ENCODE results near the gene ATF7IP. TPM values are rescaled to one million over a fixed set of nuclear protein-coding genes. Genes with fewer than 3 reads are reported as not detected.

Gene ATF7IP, protein sequence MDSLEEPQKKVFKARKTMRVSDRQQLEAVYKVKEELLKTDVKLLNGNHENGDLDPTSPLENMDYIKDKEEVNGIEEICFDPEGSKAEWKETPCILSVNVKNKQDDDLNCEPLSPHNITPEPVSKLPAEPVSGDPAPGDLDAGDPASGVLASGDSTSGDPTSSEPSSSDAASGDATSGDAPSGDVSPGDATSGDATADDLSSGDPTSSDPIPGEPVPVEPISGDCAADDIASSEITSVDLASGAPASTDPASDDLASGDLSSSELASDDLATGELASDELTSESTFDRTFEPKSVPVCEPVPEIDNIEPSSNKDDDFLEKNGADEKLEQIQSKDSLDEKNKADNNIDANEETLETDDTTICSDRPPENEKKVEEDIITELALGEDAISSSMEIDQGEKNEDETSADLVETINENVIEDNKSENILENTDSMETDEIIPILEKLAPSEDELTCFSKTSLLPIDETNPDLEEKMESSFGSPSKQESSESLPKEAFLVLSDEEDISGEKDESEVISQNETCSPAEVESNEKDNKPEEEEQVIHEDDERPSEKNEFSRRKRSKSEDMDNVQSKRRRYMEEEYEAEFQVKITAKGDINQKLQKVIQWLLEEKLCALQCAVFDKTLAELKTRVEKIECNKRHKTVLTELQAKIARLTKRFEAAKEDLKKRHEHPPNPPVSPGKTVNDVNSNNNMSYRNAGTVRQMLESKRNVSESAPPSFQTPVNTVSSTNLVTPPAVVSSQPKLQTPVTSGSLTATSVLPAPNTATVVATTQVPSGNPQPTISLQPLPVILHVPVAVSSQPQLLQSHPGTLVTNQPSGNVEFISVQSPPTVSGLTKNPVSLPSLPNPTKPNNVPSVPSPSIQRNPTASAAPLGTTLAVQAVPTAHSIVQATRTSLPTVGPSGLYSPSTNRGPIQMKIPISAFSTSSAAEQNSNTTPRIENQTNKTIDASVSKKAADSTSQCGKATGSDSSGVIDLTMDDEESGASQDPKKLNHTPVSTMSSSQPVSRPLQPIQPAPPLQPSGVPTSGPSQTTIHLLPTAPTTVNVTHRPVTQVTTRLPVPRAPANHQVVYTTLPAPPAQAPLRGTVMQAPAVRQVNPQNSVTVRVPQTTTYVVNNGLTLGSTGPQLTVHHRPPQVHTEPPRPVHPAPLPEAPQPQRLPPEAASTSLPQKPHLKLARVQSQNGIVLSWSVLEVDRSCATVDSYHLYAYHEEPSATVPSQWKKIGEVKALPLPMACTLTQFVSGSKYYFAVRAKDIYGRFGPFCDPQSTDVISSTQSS
- 25.4 TPM for total RNA-seq (2021; ENCODE audit: unreplicated experiment)
- 9.7 TPM for polyA plus RNA-seq (2012; ENCODE audit: insufficient read length)
- Bru-seq, nascent RNA = percentile 82 among the genes with signal in this experiment
- BruChase-seq, experiment 1, labeled RNA remaining after a 2-hour chase = percentile 71 among the genes with signal in this experiment
- percentile 63 among the genes with signal in this experiment for BruChase-seq, experiment 2, labeled RNA remaining after a 6-hour chase
- long read RNA-seq, full-length matches to known transcripts = 4 of 15 reads
- long read RNA-seq, partial matches to known transcripts = 5 of 15 reads
- long read RNA-seq, other reads (novel, unspliced or antisense) = 6 of 15 reads

DNA sequence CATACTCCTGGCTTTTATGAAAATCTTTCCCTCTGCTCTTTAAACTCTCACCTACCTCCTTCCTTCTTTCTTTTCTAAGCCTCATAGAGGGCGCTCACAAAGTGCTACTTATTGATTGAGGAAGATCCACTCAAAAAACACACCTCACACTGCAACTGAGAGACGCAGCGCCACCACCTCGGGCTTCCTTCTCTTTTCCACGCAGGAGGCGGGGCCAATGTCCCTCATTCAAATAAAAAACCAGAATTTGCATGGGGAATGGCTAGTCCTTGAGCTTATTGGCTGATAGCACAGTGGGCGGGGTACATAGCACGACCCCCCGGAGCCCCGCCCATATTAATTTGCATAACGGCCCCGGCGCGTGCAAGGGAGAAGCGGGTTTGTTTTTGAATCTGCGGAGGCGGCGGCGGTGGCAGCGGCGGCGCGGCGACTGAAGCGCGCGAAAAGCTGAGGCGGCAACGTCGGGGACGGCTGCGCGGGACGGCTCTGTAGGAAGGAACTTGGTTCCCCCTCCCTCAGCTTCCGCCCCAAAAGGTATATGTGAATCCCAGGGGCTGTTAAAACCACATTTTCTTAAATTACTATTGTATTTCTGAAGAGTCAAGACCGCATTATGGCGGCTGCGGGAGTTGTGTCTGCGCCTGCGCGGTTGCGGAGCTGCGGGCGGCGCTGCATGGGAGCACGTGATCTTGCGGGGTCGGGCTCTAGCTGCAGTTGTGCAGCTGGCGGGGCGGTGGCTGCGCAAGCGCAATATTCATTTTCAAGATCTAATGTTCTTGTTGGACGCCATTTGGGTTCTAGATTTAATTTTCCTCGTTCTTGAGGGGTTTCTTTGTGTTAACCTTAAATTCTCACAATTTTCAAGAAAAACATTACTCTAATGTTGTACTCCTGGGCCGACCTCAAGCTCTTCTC is at the start of gene ATF7IP:
ATF7IP (plus strand) TSS at position 389 of the 915 bp plus-strand sequence. CDS start 58,234 bp downstream, outside the sequence.
- CTCF ChIA-PET = interaction anchor here (0.6 to 0.9 kb wide), 2 partner anchors 108 to 127 kb away, joined by 3 to 12 read pairs; no protein-coding TSS in a partner anchor
- DNase-seq (ENCODE audit: low read depth, low spot score) (peak; percentile 75), ATAC-seq (peak; percentile 95)
- H3K4me3 ChIP-seq (ENCODE audit: low read depth in 2 of 2, low read length in 2 of 2) = peak within 1 kb of the TSS; percentile 58 to 62
- no peaks in the 10 kb centered on the region for H3K27me3 ChIP-seq (ENCODE audit: control insufficient read depth, insufficient read depth, low read length)
- intact Hi-C loops (cut with micrococcal nuclease; ENCODE audit: unreplicated experiment) (loop anchor here (10.0 kb wide), 1 partner anchor 111 kb away; no protein-coding TSS in a partner anchor), in situ Hi-C loops (cut with HindIII; ENCODE audit: low pct_unique_long_range_greater_than_20kb, low sequenced_read_pairs) (no loop called here)
- POLR2A ChIA-PET = interaction anchor here (0.5 kb wide), 1 partner anchor 102 kb away, joined by 5 read pairs; no protein-coding TSS in a partner anchor
- H3K4me1 ChIP-seq (ENCODE audit: control insufficient read depth, insufficient read depth, low read length) = peaks cover 3% of the 10 kb centered on the region; the same call in 1 of the 2 replicates
- no peaks in the 10 kb centered on the region for H3K9me3 ChIP-seq (ENCODE audit: control insufficient read depth, insufficient read depth, low read depth, low read length)
- H3K36me3 ChIP-seq (ENCODE audit: control insufficient read depth, insufficient read depth, low read length) = no peaks in the 10 kb centered on the region
- peak within 1 kb of the TSS; percentile 89 for H3K27ac ChIP-seq (ENCODE audit: low read length)
- TF ChIP-seq, protein P1, sequence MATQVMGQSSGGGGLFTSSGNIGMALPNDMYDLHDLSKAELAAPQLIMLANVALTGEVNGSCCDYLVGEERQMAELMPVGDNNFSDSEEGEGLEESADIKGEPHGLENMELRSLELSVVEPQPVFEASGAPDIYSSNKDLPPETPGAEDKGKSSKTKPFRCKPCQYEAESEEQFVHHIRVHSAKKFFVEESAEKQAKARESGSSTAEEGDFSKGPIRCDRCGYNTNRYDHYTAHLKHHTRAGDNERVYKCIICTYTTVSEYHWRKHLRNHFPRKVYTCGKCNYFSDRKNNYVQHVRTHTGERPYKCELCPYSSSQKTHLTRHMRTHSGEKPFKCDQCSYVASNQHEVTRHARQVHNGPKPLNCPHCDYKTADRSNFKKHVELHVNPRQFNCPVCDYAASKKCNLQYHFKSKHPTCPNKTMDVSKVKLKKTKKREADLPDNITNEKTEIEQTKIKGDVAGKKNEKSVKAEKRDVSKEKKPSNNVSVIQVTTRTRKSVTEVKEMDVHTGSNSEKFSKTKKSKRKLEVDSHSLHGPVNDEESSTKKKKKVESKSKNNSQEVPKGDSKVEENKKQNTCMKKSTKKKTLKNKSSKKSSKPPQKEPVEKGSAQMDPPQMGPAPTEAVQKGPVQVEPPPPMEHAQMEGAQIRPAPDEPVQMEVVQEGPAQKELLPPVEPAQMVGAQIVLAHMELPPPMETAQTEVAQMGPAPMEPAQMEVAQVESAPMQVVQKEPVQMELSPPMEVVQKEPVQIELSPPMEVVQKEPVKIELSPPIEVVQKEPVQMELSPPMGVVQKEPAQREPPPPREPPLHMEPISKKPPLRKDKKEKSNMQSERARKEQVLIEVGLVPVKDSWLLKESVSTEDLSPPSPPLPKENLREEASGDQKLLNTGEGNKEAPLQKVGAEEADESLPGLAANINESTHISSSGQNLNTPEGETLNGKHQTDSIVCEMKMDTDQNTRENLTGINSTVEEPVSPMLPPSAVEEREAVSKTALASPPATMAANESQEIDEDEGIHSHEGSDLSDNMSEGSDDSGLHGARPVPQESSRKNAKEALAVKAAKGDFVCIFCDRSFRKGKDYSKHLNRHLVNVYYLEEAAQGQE (IDR thresholded peaks at IDR 0.05; ENCODE audit: insufficient read depth in 1 of 2, low read depth in 2 of 2, low read length in 1 of 2) = no peak
- peak; percentile 49; the same call in 1 of the 2 replicates for TF ChIP-seq TCF7L2 (IDR thresholded peaks at IDR 0.05; ENCODE audit: low read depth, low read length)
- TF ChIP-seq, protein P2, sequence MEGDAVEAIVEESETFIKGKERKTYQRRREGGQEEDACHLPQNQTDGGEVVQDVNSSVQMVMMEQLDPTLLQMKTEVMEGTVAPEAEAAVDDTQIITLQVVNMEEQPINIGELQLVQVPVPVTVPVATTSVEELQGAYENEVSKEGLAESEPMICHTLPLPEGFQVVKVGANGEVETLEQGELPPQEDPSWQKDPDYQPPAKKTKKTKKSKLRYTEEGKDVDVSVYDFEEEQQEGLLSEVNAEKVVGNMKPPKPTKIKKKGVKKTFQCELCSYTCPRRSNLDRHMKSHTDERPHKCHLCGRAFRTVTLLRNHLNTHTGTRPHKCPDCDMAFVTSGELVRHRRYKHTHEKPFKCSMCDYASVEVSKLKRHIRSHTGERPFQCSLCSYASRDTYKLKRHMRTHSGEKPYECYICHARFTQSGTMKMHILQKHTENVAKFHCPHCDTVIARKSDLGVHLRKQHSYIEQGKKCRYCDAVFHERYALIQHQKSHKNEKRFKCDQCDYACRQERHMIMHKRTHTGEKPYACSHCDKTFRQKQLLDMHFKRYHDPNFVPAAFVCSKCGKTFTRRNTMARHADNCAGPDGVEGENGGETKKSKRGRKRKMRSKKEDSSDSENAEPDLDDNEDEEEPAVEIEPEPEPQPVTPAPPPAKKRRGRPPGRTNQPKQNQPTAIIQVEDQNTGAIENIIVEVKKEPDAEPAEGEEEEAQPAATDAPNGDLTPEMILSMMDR (IDR thresholded peaks at IDR 0.05) = peak; percentile 48; the same call in 1 of the 2 replicates
- TF ChIP-seq SIN3A (IDR thresholded peaks at IDR 0.05; ENCODE audit: borderline replicate concordance, insufficient read depth, low read depth, low read length) = peak; percentile 30; the same call in 1 of the 2 replicates
- TF ChIP-seq POLR2AphosphoS5 (IDR thresholded peaks at IDR 0.05; ENCODE audit: low read depth, low read length) = peak; percentile 61; the same call in 1 of the 2 replicates
- BruUV-seq (replicated peaks) = no TSS peak
